H1 (cell line): ENCODE data around the gene CALCR.

Source experiments
- ASH2L ChIP-seq: fragments of 200-600, 300-600 bp; sonication (generic); IDR thresholded peaks from one replicate; pipeline ENCODE4 v1.7.1; 2017; ENCODE audit warnings: low read length
- CHD1 ChIP-seq: IDR thresholded peaks from 2 replicates; pipeline ENCODE4 v1.6.1; 2012; ENCODE audit warnings: low read depth, low read length, improper control_type of control experiment
- CTCF ChIP-seq, 3 experiments: IDR thresholded peaks; 1 replicate in 2 of 3; 2 replicates in 1 of 3; pipeline versions ENCODE4 v1.5.1 to v1.6.1; 2011; ENCODE audit warnings: low read length in 3 of 3, mild to moderate bottlenecking in 3 of 3, inconsistent platforms in 2 of 3, low read depth in 1 of 3, moderate library complexity in 1 of 3; ENCODE audit not compliant: insufficient read depth in 1 of 3; ENCODE audit errors: control extremely low read depth in 1 of 3
- EP300 ChIP-seq, 2 experiments: IDR thresholded peaks; 1 replicate in 1 of 2; 2 replicates in 1 of 2; pipeline ENCODE4 v1.6.1; 2011 to 2012; ENCODE audit warnings: low read depth in 2 of 2, low read length in 2 of 2, mild to moderate bottlenecking in 2 of 2, borderline replicate concordance in 1 of 2, inconsistent platforms in 1 of 2, moderate library complexity in 1 of 2
- EZH2 ChIP-seq: fragments of 200-600 bp; sonication (generic); IDR thresholded peaks from 2 replicates; pipeline ENCODE4 v1.7.1; 2012; ENCODE audit warnings: low read depth, mild to moderate bottlenecking, moderate library complexity, low read length, inconsistent platforms; ENCODE audit not compliant: severe bottlenecking
- GTF2F1 ChIP-seq: IDR thresholded peaks from 2 replicates; pipeline ENCODE4 v1.6.1; 2012; ENCODE audit warnings: low read depth, low read length, improper control_type of control experiment, borderline replicate concordance
- MAX ChIP-seq: IDR thresholded peaks from 2 replicates; pipeline ENCODE4 v1.6.1; 2012; ENCODE audit warnings: inconsistent platforms
- NANOG ChIP-seq: IDR thresholded peaks from 2 replicates; pipeline ENCODE4 v1.6.1; 2011; ENCODE audit warnings: low read length, low read depth, mild to moderate bottlenecking, inconsistent platforms; ENCODE audit not compliant: insufficient read depth, poor library complexity, severe bottlenecking
- NRF1 ChIP-seq: IDR thresholded peaks from 2 replicates; pipeline ENCODE4 v1.6.1; 2011; ENCODE audit warnings: mild to moderate bottlenecking, low read depth, low read length, improper control_type of control experiment
- POLR2A ChIP-seq, 2 experiments: IDR thresholded peaks; 1 replicate in 1 of 2; 2 replicates in 1 of 2; pipeline ENCODE4 v1.6.1; 2011; ENCODE audit warnings: low read depth in 2 of 2, low read length in 2 of 2, mild to moderate bottlenecking in 2 of 2; ENCODE audit errors: control extremely low read depth in 1 of 2
- POLR2AphosphoS5 ChIP-seq: IDR thresholded peaks from 2 replicates; pipeline ENCODE4 v1.6.1; 2011; ENCODE audit warnings: low read depth, low read length
- TAF1 ChIP-seq: IDR thresholded peaks from 2 replicates; pipeline ENCODE4 v1.6.1; 2011; ENCODE audit warnings: mild to moderate bottlenecking, low read depth, low read length
- YY1 ChIP-seq: IDR thresholded peaks from 2 replicates; pipeline ENCODE4 v1.6.1; 2011; ENCODE audit warnings: low read depth, mild to moderate bottlenecking, low read length
- ZNF274 ChIP-seq: IDR thresholded peaks from 2 replicates; pipeline ENCODE4 v1.7.0; 2012; ENCODE audit warnings: low read length, borderline replicate concordance; ENCODE audit errors: extremely low read depth

GRCh38 chr7:93547716-93548115 lies 26.8 kb downstream of the CALCR start:
- no peak for TF ChIP-seq CTCF (IDR thresholded peaks at IDR 0.05; ENCODE audit: control extremely low read depth in 1 of 3, insufficient read depth in 1 of 3, low read depth in 1 of 3, low read length in 3 of 3)
- no peak for TF ChIP-seq POLR2AphosphoS5
- no peak for TF ChIP-seq EP300 (IDR thresholded peaks at IDR 0.05; ENCODE audit: borderline replicate concordance in 1 of 2, low read depth in 2 of 2, low read length in 2 of 2)
- TF ChIP-seq POLR2A (IDR thresholded peaks at IDR 0.05; ENCODE audit: control extremely low read depth in 1 of 2, low read depth in 2 of 2, low read length in 2 of 2), result no peak
- no peak for TF ChIP-seq YY1
- no peak for TF ChIP-seq EZH2
- TF ChIP-seq ASH2L, result no peak
- no peak for TF ChIP-seq GTF2F1
- no peak for TF ChIP-seq ZNF274
- TF ChIP-seq CHD1, result no peak
- no peak for TF ChIP-seq NANOG
- TF ChIP-seq NRF1, result no peak
- TF ChIP-seq TAF1, result no peak
- no peak for TF ChIP-seq MAX
